ENCODE measurements around the gene TTR. TPM values are rescaled to one million over a fixed set of nuclear protein-coding genes. Genes with fewer than 3 reads are reported as not detected.

Gene TTR
- total and polyA plus RNA-seq, 7 donors = 0.31 to 7.2 (median 0.82) TPM; not detected in 4

- intact Hi-C loops (cut with DNase I) = no loop called here
- no peak overlapping the region for H3K4me3 ChIP-seq
- H3K4me1 ChIP-seq = no peaks in the 10 kb centered on the region
- H3K36me3 ChIP-seq = no peaks in the 10 kb centered on the region
- 89 to 93% methylated on average over 4 of the region's 4 CpGs for WGBS, 2 donors
- no peaks in the 10 kb centered on the region for H3K9me3 ChIP-seq
- no peak overlapping the region for H3K27ac ChIP-seq
- H3K27me3 ChIP-seq = no peaks in the 10 kb centered on the region
- no peak for DNase-seq
- TF ChIP-seq, protein P1, sequence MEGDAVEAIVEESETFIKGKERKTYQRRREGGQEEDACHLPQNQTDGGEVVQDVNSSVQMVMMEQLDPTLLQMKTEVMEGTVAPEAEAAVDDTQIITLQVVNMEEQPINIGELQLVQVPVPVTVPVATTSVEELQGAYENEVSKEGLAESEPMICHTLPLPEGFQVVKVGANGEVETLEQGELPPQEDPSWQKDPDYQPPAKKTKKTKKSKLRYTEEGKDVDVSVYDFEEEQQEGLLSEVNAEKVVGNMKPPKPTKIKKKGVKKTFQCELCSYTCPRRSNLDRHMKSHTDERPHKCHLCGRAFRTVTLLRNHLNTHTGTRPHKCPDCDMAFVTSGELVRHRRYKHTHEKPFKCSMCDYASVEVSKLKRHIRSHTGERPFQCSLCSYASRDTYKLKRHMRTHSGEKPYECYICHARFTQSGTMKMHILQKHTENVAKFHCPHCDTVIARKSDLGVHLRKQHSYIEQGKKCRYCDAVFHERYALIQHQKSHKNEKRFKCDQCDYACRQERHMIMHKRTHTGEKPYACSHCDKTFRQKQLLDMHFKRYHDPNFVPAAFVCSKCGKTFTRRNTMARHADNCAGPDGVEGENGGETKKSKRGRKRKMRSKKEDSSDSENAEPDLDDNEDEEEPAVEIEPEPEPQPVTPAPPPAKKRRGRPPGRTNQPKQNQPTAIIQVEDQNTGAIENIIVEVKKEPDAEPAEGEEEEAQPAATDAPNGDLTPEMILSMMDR (IDR thresholded peaks at IDR 0.05) = no peak
- TF ChIP-seq EP300 (IDR thresholded peaks at IDR 0.05) (no peak), POLR2AphosphoS5 (IDR thresholded peaks at IDR 0.05) (no peak), POLR2A (IDR thresholded peaks at IDR 0.05) (no peak)
These were observed 4.1 kb upstream of the TTR start for GRCh38 chr18:31587529-31587928.

- Histone ChIP-seq H3K27ac (no peak overlapping the region), H3K4me3 (no peak overlapping the region), H3K9me3 (no peaks in the 10 kb centered on the region), H3K36me3 (no peaks in the 10 kb centered on the region), H3K27me3 (no peaks in the 10 kb centered on the region), H3K4me1 (no peaks in the 10 kb centered on the region)
- TF ChIP-seq, protein P1 (IDR thresholded peaks at IDR 0.05) = no peak
- 89 to 92% methylated on average over 8 of the region's 8 CpGs for WGBS, 2 donors
- no peak for DNase-seq
- intact Hi-C loops (cut with DNase I) = no loop called here
These were observed 1.1 kb upstream of the TTR start for GRCh38 chr18:31590570-31590969.

GRCh38 chr18:31591113-31591512, 564 bp upstream of the TTR start:
- no peak for TF ChIP-seq EP300 (IDR thresholded peaks at IDR 0.05)
- TF ChIP-seq, protein P1 (IDR thresholded peaks at IDR 0.05) = no peak
- TF ChIP-seq POLR2AphosphoS5 (IDR thresholded peaks at IDR 0.05) = no peak
- TF ChIP-seq POLR2A (IDR thresholded peaks at IDR 0.05) = no peak
- no peaks in the 10 kb centered on the region for H3K4me1 ChIP-seq
- H3K36me3 ChIP-seq = no peaks in the 10 kb centered on the region
- WGBS, 2 donors = 91 to 92% methylated on average over 2 of the region's 2 CpGs
- no peak for DNase-seq
- H3K4me3 ChIP-seq = no peak overlapping the region
- no peaks in the 10 kb centered on the region for H3K27me3 ChIP-seq
- H3K9me3 ChIP-seq = no peaks in the 10 kb centered on the region
- H3K27ac ChIP-seq = no peak overlapping the region
- intact Hi-C loops (cut with DNase I) = no loop called here

DNA sequence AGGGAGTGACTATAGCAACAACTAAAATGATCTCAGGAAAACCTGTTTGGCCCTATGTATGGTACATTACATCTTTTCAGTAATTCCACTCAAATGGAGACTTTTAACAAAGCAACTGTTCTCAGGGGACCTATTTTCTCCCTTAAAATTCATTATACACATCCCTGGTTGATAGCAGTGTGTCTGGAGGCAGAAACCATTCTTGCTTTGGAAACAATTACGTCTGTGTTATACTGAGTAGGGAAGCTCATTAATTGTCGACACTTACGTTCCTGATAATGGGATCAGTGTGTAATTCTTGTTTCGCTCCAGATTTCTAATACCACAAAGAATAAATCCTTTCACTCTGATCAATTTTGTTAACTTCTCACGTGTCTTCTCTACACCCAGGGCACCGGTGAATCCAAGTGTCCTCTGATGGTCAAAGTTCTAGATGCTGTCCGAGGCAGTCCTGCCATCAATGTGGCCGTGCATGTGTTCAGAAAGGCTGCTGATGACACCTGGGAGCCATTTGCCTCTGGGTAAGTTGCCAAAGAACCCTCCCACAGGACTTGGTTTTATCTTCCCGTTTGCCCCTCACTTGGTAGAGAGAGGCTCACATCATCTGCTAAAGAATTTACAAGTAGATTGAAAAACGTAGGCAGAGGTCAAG, 955 bp downstream of the TTR start:
- 87 to 90% methylated on average over 10 of the region's 10 CpGs for WGBS, 2 donors
- no peak for DNase-seq

More for the DNA sequence above, 955 bp downstream of the TTR start:
- TF ChIP-seq POLR2AphosphoS5 (IDR thresholded peaks at IDR 0.05) (no peak), EP300 (IDR thresholded peaks at IDR 0.05) (no peak), POLR2A (IDR thresholded peaks at IDR 0.05) (no peak)
- TF ChIP-seq, protein P1 (IDR thresholded peaks at IDR 0.05) = no peak
- Histone ChIP-seq H3K27me3 (no peaks in the 10 kb centered on the region), H3K4me1 (no peaks in the 10 kb centered on the region), H3K4me3 (no peak overlapping the region), H3K36me3 (no peaks in the 10 kb centered on the region), H3K27ac (no peak overlapping the region), H3K9me3 (no peaks in the 10 kb centered on the region)
- intact Hi-C loops (cut with DNase I) = no loop called here
